ENCODE measurements around the gene ATAD3A.

GRCh38 chr1:1577367-1578011 lies 65.5 kb downstream of the ATAD3A start:
- TF ChIP-seq PATZ1 (CRISPR knock-in tag; IDR thresholded peaks at IDR 0.05; ENCODE audit: borderline replicate concordance) (no peak), SNAI2 (CRISPR knock-in tag; IDR thresholded peaks at IDR 0.05) (no peak), ZNF565 (CRISPR knock-in tag; conservative IDR thresholded peaks at IDR 0.05; ENCODE audit: low read depth) (no peak), CREB5 (CRISPR knock-in tag; IDR thresholded peaks at IDR 0.05; ENCODE audit: low read depth) (no peak), TOX (CRISPR knock-in tag; IDR thresholded peaks at IDR 0.05; ENCODE audit: borderline replicate concordance) (no peak)
